Measurements from ENCODE around the gene PIGT.

PIGT gene

GRCh38 chr20:45392733-45393132, 23.2 kb upstream of the PIGT start:
- no peak for TF ChIP-seq CTCF (IDR thresholded peaks at IDR 0.05; ENCODE audit: insufficient read depth, low read length, missing control alignments)
- ChIA-PET CTCF (interaction anchor here (0.6 to 3.2 kb wide), 7 partner anchors 10 to 330 kb away, joined by 3 to 22 read pairs (median 3); no protein-coding TSS in a partner anchor), POLR2A (no interaction called here)
- no peak overlapping the region for H3K4me3 ChIP-seq (ENCODE audit: low read depth, low read length)
- DNase-seq (ENCODE audit: low read depth, low spot score): no peak

GRCh38 chr20:45394221-45395113, 21.5 kb upstream of the PIGT start:
- TF ChIP-seq CTCF (IDR thresholded peaks at IDR 0.05; ENCODE audit: insufficient read depth, low read length, missing control alignments): no peak
- POLR2A ChIA-PET: no interaction called here
- DNase-seq (ENCODE audit: low read depth, low spot score): no peak
- no peak overlapping the region for H3K4me3 ChIP-seq (ENCODE audit: low read depth, low read length)
- CTCF ChIA-PET: interaction anchor here (1.0 to 2.6 kb wide), 2 partner anchors 21 to 42 kb away, joined by 3 to 9 read pairs; no protein-coding TSS in a partner anchor

- no peak for DNase-seq (ENCODE audit: low read depth, low spot score)
- POLR2A ChIA-PET: no interaction called here
- TF ChIP-seq CTCF (IDR thresholded peaks at IDR 0.05; ENCODE audit: insufficient read depth, low read length, missing control alignments): no peak
- CTCF ChIA-PET: interaction anchor here (2.6 kb wide), 1 partner anchor 21 kb away, joined by 9 read pairs; no protein-coding TSS in a partner anchor
- no peak overlapping the region for H3K4me3 ChIP-seq (ENCODE audit: low read depth, low read length)
Observed at GRCh38 chr20:45395114-45395415, 20.9 kb upstream of the PIGT start.

- no peak for TF ChIP-seq CTCF (IDR thresholded peaks at IDR 0.05; ENCODE audit: insufficient read depth, low read length, missing control alignments)
- POLR2A ChIA-PET: no interaction called here
- CTCF ChIA-PET: interaction anchor here (1.3 to 1.4 kb wide), 2 partner anchors 36 to 38 kb away, joined by 3 to 5 read pairs; partner anchors contain the start of gene SYS1
- no peak overlapping the region for H3K4me3 ChIP-seq (ENCODE audit: low read depth, low read length)
- no peak for DNase-seq (ENCODE audit: low read depth, low spot score)
Observed at GRCh38 chr20:45399018-45399417, 16.9 kb upstream of the PIGT start.

- DNase-seq (ENCODE audit: low read depth, low spot score): no peak
- H3K4me3 ChIP-seq (ENCODE audit: low read depth, low read length): no peak overlapping the region
- no peak for TF ChIP-seq CTCF (IDR thresholded peaks at IDR 0.05; ENCODE audit: insufficient read depth, low read length, missing control alignments)
- ChIA-PET POLR2A (no interaction called here), CTCF (interaction anchor here (1.4 kb wide), 1 partner anchor 36 kb away, joined by 3 read pairs; no protein-coding TSS in a partner anchor)
Observed at GRCh38 chr20:45400346-45401031, 15.5 kb upstream of the PIGT start.

GRCh38 chr20:45402946-45403345, 13.0 kb upstream of the PIGT start:
- POLR2A ChIA-PET: no interaction called here
- no peak for TF ChIP-seq CTCF (IDR thresholded peaks at IDR 0.05; ENCODE audit: insufficient read depth, low read length, missing control alignments)
- H3K4me3 ChIP-seq (ENCODE audit: low read depth, low read length): no peak overlapping the region
- CTCF ChIA-PET: interaction anchor here (0.6 to 1.8 kb wide), 4 partner anchors 10 to 47 kb away, joined by 3 to 11 read pairs (median 6); no protein-coding TSS in a partner anchor
- DNase-seq (ENCODE audit: low read depth, low spot score): no peak
